MCF 10A (cell line): ENCODE data around the gene ABCG1. TPM values are rescaled to one million over a fixed set of nuclear protein-coding genes. Genes with fewer than 3 reads are reported as not detected.

Source experiments
- BruUV-seq: library from RNA; stranded (reverse); fragments of 400-500 nt; replicated peaks from 2 replicates; lab custom pipeline; 2021; lab: Mats Ljungman, UMichigan
- CTCF ChIA-PET: fragments of 300-600 bp; sonication (Branson Sonifier 250); formaldehyde crosslinking; extraction: SDS; loops from one replicate; lab custom pipeline; 2021; ENCODE audit warnings: antibody characterized with exemption, inconsistent platforms; lab: Yijun Ruan, JAX
- POLR2A ChIA-PET: fragments of 300-600, 350-650 bp; sonication (Branson Sonifier 250); formaldehyde crosslinking; extraction: SDS; loops from one replicate; lab custom pipeline; 2020; ENCODE audit warnings: antibody characterized with exemption, inconsistent platforms; lab: Yijun Ruan, JAX
- DNase-seq: peaks from one replicate; pipeline ENCODE4 v3.0.0-alpha.2; 2018; ENCODE audit not compliant: unreplicated experiment
- H3K27ac Mint-ChIP-seq: one replicate; pipeline ENCODE4 v1.8.0; 2022; ENCODE audit warnings: mild to moderate bottlenecking, low read depth, mixed read lengths; ENCODE audit not compliant: unreplicated experiment
- H3K27me3 Mint-ChIP-seq: one replicate; pipeline ENCODE4 v1.8.0; 2022; ENCODE audit warnings: mixed read lengths; ENCODE audit not compliant: insufficient read depth, unreplicated experiment
- H3K36me3 Mint-ChIP-seq: one replicate; pipeline ENCODE4 v1.8.0; 2022; ENCODE audit warnings: mild to moderate bottlenecking, moderate library complexity, mixed read lengths; ENCODE audit not compliant: insufficient read depth, unreplicated experiment
- H3K4me1 Mint-ChIP-seq: one replicate; pipeline ENCODE4 v1.8.0; 2022; ENCODE audit warnings: mixed read lengths; ENCODE audit not compliant: insufficient read depth, unreplicated experiment
- H3K4me3 Mint-ChIP-seq: one replicate; pipeline ENCODE4 v1.8.0; 2022; ENCODE audit warnings: mild to moderate bottlenecking, moderate library complexity, mixed read lengths; ENCODE audit not compliant: unreplicated experiment
- H3K9me3 Mint-ChIP-seq: one replicate; pipeline ENCODE4 v1.8.0; 2022; ENCODE audit warnings: mixed read lengths; ENCODE audit not compliant: unreplicated experiment
- intact Hi-C: fragments of 100-400 bp; cut with micrococcal nuclease; formaldehyde crosslinking; loops from 2 replicates; pipeline ENCODE4 v1.14.1; 2022
- total RNA-seq: library from RNA; stranded (reverse); gene quantifications from 2 replicates; pipeline ENCODE4 v1.2.3, GENCODE V29; 2022
- TF ChIP-seq, protein P1 (sequence below): fragments of 200-600 bp; IDR thresholded peaks from one replicate; pipeline ENCODE4 v1.8.0; 2022; ENCODE audit warnings: antibody characterized with exemption, mild to moderate bottlenecking; ENCODE audit not compliant: unreplicated experiment

Gene ABCG1
- total RNA-seq, 1 experiment from 2014 or later, result 25.5 TPM

DNA sequence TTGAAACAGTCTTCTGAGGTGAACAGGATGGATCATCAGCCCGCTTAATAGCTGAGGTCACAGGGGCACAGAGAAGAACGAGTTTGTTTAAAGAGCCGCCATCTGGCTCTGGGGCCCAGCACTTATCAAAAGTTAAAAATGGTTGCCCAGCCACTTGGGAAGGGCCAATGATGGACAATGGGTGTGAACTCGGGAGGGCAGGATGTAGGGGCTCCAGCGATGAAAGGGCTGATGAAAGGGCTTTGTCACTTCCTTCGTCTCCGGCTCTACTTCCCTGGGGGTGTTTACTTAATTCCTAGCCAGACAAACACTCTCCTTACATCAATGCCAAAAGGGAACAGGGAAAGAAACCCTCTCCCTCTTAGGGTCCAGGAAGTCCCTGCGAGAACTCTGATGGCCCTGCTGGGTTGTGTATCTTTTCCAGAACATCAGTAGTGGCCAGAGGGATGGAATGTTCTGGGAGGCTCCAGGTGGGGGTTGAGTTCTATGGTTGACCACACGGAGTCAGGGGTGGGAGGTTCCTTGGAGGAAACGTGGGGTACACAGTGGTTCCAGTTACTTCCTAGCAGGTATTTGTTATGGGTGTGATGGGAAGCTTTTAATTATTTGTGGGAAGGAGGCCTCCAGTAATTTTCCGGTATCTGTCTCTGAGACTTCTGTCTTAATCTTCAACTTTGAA lies 9.0 kb upstream of the ABCG1 start:
- CTCF ChIA-PET, result interaction anchor here (0.6 to 1.2 kb wide), 3 partner anchors 65 to 345 kb away, joined by 3 to 4 read pairs (median 4); no protein-coding TSS in a partner anchor
- no peaks in the 10 kb centered on the region for H3K36me3 Mint-ChIP-seq

DNA sequence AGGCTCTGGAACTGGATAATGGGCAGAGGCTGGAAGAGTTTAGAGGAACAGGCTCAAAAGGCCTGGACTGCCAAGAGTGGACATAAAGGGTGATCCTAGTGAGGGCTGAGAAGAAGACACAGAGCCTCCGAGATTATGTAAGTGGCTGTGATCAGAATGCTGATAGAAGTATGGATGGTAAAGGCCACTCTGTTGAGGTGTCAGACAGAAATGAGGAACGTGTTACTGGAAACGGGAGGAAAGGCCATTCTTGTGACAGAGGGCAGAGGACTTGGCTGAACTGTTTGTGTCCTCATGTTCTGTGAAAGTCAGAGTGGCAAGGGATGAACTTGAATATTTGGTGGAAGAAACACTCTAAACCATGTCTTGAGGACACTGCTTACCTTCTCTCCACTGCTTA lies 6.7 kb upstream of the ABCG1 start:
- Mint-ChIP-seq H3K4me3 (no peak overlapping the region), H3K27me3 (no peaks in the 10 kb centered on the region), H3K36me3 (peaks cover 7% of the 10 kb centered on the region), H3K4me1 (no peaks in the 10 kb centered on the region), H3K9me3 (peaks cover 7% of the 10 kb centered on the region), H3K27ac (no peak overlapping the region)
- TF ChIP-seq, protein P1, sequence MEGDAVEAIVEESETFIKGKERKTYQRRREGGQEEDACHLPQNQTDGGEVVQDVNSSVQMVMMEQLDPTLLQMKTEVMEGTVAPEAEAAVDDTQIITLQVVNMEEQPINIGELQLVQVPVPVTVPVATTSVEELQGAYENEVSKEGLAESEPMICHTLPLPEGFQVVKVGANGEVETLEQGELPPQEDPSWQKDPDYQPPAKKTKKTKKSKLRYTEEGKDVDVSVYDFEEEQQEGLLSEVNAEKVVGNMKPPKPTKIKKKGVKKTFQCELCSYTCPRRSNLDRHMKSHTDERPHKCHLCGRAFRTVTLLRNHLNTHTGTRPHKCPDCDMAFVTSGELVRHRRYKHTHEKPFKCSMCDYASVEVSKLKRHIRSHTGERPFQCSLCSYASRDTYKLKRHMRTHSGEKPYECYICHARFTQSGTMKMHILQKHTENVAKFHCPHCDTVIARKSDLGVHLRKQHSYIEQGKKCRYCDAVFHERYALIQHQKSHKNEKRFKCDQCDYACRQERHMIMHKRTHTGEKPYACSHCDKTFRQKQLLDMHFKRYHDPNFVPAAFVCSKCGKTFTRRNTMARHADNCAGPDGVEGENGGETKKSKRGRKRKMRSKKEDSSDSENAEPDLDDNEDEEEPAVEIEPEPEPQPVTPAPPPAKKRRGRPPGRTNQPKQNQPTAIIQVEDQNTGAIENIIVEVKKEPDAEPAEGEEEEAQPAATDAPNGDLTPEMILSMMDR, result no peak
- CTCF ChIA-PET, result no interaction called here
- POLR2A ChIA-PET, result no interaction called here
- no peak for DNase-seq
- intact Hi-C loops, result no loop called here
- no TSS peak for BruUV-seq

More for the DNA sequence above, 9.0 kb upstream of the ABCG1 start:
- intact Hi-C loops, result no loop called here
- TF ChIP-seq, protein P1, result no peak
- H3K4me3 Mint-ChIP-seq, result no peak overlapping the region
- no peak overlapping the region for H3K27ac Mint-ChIP-seq
- no peaks in the 10 kb centered on the region for H3K4me1 Mint-ChIP-seq
- POLR2A ChIA-PET, result interaction anchor here (0.6 to 1.6 kb wide), 3 partner anchors 8 to 10 kb away, joined by 3 to 6 read pairs (median 3); no protein-coding TSS in a partner anchor
- BruUV-seq, result no TSS peak
- peaks cover 7% of the 10 kb centered on the region for H3K9me3 Mint-ChIP-seq
- DNase-seq, result no peak
- no peaks in the 10 kb centered on the region for H3K27me3 Mint-ChIP-seq

DNA sequence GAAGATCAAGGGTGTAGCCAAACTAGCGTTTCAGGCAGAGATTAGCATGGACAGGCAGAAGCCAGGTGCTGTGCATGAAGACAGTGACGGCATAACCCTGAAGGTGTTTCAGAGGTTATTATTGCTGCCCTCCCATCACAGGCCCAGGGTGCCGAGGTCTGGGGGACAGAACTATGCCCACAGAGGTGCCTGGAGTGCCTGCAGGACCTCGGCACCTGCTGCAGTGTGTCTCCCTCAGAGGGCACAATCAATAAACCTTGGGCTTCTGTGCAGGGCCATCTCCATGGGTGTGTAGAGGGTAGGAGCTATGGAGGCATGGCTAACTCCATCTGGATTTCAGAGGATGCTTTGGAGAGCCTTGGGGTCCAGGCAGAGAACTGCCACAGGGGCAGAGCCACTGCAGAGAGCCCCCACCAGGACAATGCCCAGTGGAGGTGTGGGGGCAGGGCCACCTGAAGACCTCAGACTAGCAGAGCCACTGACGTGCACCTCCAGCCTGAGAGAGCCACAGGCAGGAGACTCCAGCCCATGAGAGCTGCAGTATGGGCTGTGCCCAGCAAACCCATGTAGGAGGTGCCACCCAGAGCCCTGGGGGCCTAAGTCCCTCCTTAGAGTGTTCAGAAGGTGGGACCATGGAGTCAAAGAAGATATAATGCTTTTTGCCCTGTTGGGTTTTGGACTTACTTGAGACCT lies 5.7 kb upstream of the ABCG1 start:
- TF ChIP-seq, protein P1, result no peak
- peaks cover 7% of the 10 kb centered on the region for H3K9me3 Mint-ChIP-seq
- no TSS peak for BruUV-seq
- no peak overlapping the region for H3K27ac Mint-ChIP-seq
- no peak overlapping the region for H3K4me3 Mint-ChIP-seq
- POLR2A ChIA-PET, result no interaction called here
- no peak for DNase-seq
- no peaks in the 10 kb centered on the region for H3K4me1 Mint-ChIP-seq
- H3K36me3 Mint-ChIP-seq, result peaks cover 7% of the 10 kb centered on the region
- CTCF ChIA-PET, result no interaction called here
- no peaks in the 10 kb centered on the region for H3K27me3 Mint-ChIP-seq
- intact Hi-C loops, result no loop called here

DNA sequence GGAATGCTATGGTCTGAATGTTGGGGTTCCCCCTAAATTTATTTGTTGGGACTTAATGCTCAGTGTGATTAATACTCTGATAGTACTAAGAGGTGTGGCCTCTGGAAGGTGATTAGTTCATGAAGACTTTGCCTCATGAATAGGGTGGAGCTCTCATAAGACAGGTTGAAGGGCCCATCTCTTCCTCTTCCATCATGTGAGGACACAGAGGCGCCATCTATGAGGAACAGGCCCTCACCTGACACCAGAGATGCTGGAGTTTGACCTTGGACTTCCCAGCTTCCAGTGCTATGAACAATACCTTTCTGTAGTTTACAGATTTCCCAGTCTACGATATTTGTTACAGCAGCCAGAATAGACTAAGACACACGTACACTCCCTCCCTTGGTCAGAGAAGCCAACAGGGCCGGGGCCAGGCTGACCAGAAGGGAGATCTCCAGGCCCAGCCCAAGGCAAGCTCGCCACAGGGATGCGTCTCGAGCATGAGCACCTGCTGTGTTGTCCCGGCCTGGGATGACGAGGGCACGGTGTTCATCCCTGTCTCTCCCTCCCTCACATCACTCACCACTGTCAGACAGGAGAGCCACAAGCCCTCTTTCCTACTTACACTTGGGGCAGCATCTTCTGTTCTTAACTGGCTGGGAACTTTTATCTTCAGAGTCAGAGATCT lies 4.7 kb upstream of the ABCG1 start:
- ChIA-PET POLR2A (interaction anchor here (1.1 kb wide), 1 partner anchor 16 kb away, joined by 3 read pairs; no protein-coding TSS in a partner anchor), CTCF (no interaction called here)
- Mint-ChIP-seq H3K9me3 (peaks cover 7% of the 10 kb centered on the region), H3K36me3 (peaks cover 7% of the 10 kb centered on the region), H3K27me3 (no peaks in the 10 kb centered on the region), H3K4me3 (no peak overlapping the region), H3K27ac (no peak overlapping the region), H3K4me1 (no peaks in the 10 kb centered on the region)
- intact Hi-C loops, result no loop called here
- DNase-seq, result no peak
- BruUV-seq, result no TSS peak
- TF ChIP-seq, protein P1, result no peak
